H1 (cell line): ENCODE data around the gene CSNK1G3. TPM values are rescaled to one million over a fixed set of nuclear protein-coding genes. Genes with fewer than 3 reads are reported as not detected.

Source experiments
- CHD1 ChIP-seq: IDR thresholded peaks from 2 replicates; pipeline ENCODE4 v1.6.1; 2012; ENCODE audit warnings: low read depth, low read length, improper control_type of control experiment
- HDAC6 ChIP-seq: IDR thresholded peaks from one replicate; pipeline ENCODE4 v1.7.1; 2012; ENCODE audit warnings: low read depth, mild to moderate bottlenecking, inconsistent platforms, low read length, moderate library complexity
- KDM1A ChIP-seq: fragments of 200-600, 300-600 bp; sonication (generic); IDR thresholded peaks from 2 replicates; pipeline ENCODE4 v1.7.1; 2016; ENCODE audit warnings: mild to moderate bottlenecking, low read length, borderline replicate concordance
- MAX ChIP-seq: IDR thresholded peaks from 2 replicates; pipeline ENCODE4 v1.6.1; 2012; ENCODE audit warnings: inconsistent platforms
- polyA plus RNA-seq, 7 experiments: library from polyadenylated mRNA; depleted of rRNA in 3 of 7; stranded (reverse) in 5 of 7; unstranded in 2 of 7; fragments of >200 nt in 5 of 7; fragments of 200-250 nt in 2 of 7; gene quantifications; 1 replicate in 5 of 7; 2 replicates in 1 of 7; 4 replicates in 1 of 7; pipeline versions ENCODE4 v1.2.1 to v1.2.3, GENCODE V29; 2011 to 2013; ENCODE audit warnings: missing spikeins in 2 of 7, mixed read lengths in 2 of 7
- total RNA-seq: library from RNA; stranded (reverse); fragmentation: NEBNext Ultra II Directional; extraction: Animal tissue kit (Norgen Biotek cat#: 25700); gene quantifications from 2 replicates; pipeline ENCODE4 v1.2.1, GENCODE V29; 2021
- TF ChIP-seq, protein P1 (sequence below): fragments of 300-600 bp; sonication (generic); IDR thresholded peaks from 2 replicates; pipeline ENCODE4 v1.7.1; 2012; ENCODE audit warnings: low read length, moderate library complexity, mild to moderate bottlenecking, inconsistent platforms; ENCODE audit not compliant: insufficient replicate concordance

CSNK1G3 gene
- total and polyA plus RNA-seq, 2 of the 8 experiments (the other 6 are each of a cell fraction or from before 2014, with no cell fraction given) = 10.6 to 58.9 TPM

GRCh38 chr5:123594434-123594833 lies 82.5 kb downstream of the CSNK1G3 start (continued):
- TF ChIP-seq, protein P1, sequence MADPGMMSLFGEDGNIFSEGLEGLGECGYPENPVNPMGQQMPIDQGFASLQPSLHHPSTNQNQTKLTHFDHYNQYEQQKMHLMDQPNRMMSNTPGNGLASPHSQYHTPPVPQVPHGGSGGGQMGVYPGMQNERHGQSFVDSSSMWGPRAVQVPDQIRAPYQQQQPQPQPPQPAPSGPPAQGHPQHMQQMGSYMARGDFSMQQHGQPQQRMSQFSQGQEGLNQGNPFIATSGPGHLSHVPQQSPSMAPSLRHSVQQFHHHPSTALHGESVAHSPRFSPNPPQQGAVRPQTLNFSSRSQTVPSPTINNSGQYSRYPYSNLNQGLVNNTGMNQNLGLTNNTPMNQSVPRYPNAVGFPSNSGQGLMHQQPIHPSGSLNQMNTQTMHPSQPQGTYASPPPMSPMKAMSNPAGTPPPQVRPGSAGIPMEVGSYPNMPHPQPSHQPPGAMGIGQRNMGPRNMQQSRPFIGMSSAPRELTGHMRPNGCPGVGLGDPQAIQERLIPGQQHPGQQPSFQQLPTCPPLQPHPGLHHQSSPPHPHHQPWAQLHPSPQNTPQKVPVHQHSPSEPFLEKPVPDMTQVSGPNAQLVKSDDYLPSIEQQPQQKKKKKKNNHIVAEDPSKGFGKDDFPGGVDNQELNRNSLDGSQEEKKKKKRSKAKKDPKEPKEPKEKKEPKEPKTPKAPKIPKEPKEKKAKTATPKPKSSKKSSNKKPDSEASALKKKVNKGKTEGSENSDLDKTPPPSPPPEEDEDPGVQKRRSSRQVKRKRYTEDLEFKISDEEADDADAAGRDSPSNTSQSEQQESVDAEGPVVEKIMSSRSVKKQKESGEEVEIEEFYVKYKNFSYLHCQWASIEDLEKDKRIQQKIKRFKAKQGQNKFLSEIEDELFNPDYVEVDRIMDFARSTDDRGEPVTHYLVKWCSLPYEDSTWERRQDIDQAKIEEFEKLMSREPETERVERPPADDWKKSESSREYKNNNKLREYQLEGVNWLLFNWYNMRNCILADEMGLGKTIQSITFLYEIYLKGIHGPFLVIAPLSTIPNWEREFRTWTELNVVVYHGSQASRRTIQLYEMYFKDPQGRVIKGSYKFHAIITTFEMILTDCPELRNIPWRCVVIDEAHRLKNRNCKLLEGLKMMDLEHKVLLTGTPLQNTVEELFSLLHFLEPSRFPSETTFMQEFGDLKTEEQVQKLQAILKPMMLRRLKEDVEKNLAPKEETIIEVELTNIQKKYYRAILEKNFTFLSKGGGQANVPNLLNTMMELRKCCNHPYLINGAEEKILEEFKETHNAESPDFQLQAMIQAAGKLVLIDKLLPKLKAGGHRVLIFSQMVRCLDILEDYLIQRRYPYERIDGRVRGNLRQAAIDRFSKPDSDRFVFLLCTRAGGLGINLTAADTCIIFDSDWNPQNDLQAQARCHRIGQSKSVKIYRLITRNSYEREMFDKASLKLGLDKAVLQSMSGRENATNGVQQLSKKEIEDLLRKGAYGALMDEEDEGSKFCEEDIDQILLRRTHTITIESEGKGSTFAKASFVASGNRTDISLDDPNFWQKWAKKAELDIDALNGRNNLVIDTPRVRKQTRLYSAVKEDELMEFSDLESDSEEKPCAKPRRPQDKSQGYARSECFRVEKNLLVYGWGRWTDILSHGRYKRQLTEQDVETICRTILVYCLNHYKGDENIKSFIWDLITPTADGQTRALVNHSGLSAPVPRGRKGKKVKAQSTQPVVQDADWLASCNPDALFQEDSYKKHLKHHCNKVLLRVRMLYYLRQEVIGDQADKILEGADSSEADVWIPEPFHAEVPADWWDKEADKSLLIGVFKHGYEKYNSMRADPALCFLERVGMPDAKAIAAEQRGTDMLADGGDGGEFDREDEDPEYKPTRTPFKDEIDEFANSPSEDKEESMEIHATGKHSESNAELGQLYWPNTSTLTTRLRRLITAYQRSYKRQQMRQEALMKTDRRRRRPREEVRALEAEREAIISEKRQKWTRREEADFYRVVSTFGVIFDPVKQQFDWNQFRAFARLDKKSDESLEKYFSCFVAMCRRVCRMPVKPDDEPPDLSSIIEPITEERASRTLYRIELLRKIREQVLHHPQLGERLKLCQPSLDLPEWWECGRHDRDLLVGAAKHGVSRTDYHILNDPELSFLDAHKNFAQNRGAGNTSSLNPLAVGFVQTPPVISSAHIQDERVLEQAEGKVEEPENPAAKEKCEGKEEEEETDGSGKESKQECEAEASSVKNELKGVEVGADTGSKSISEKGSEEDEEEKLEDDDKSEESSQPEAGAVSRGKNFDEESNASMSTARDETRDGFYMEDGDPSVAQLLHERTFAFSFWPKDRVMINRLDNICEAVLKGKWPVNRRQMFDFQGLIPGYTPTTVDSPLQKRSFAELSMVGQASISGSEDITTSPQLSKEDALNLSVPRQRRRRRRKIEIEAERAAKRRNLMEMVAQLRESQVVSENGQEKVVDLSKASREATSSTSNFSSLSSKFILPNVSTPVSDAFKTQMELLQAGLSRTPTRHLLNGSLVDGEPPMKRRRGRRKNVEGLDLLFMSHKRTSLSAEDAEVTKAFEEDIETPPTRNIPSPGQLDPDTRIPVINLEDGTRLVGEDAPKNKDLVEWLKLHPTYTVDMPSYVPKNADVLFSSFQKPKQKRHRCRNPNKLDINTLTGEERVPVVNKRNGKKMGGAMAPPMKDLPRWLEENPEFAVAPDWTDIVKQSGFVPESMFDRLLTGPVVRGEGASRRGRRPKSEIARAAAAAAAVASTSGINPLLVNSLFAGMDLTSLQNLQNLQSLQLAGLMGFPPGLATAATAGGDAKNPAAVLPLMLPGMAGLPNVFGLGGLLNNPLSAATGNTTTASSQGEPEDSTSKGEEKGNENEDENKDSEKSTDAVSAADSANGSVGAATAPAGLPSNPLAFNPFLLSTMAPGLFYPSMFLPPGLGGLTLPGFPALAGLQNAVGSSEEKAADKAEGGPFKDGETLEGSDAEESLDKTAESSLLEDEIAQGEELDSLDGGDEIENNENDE = no peak
- TF ChIP-seq MAX (no peak), KDM1A (no peak), HDAC6 (no peak), CHD1 (no peak)
